Stimulated activated CD4-positive, alpha-beta T cell treated with anti-CD3 and anti-CD28 coated beads, Interleukin-1b, Interleukin-23, amount 100 ng/mL, for 24 hours (primary cell): ENCODE measurements around the gene SHB.
"Not testable (repeated sequence)": the region's sequence is repeated elsewhere in the genome, so short reads cannot be mapped to it uniquely, and the experiment has no call there.

ENCODE experiments used
- DNase-seq, 4 experiments: peaks; one replicate each; pipeline ENCODE4 v3.0.0-alpha.2; 2020; ENCODE audit warnings: low read depth in 4 of 4, low spot score in 1 of 4

SHB gene

DNA sequence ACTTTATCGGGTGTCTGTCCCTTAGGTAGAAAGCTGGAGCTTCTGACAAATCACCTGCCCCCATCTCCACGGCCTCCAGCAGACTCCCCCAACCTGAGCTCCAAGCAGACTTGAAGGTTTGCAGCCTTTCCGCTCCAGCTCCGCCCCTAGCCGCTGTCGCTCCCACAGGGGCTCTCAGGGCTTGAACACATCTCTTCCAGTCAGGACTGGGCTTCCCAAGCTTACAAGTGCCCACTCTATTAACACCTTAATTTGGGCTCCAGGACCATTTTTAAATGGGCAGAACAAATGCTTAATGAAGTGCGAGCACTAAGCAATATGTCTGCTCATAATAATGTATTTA lies 147.9 kb downstream of the SHB start:
- DNase-seq, result no peak

DNA sequence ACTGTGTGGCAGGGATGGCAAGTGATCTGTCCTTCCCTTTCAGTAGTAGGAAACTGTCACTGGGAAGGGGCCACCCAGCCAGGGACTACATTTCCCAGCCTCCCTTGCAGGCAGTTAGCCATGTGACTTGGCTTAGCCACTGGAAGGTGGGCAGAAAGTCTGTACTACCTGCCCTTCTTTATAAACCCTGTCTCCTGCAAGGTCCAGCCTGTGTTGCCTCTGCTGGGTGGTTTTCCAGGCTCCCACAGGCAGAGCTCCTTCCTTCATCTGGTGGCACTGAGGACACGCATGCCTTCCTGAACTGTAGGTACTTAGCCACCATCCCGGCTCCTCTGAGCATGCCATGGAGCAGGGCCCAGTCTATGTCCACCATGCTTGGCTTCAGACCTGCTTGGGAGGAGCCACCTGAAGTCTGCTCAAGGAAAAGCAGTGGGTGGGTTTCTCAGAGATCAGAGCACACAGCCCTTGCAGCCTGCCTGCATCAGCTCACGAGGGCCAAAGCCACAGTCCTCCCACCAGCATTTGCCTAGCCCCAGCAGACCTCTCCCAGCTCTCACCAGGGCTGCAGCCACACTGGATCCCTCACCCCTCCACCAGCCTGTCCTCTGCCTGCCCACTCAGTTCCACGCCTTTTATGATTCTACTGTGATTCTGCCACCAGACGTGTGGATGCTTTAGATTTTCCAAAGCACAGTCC lies 148.4 kb downstream of the SHB start:
- no peak for DNase-seq

DNA sequence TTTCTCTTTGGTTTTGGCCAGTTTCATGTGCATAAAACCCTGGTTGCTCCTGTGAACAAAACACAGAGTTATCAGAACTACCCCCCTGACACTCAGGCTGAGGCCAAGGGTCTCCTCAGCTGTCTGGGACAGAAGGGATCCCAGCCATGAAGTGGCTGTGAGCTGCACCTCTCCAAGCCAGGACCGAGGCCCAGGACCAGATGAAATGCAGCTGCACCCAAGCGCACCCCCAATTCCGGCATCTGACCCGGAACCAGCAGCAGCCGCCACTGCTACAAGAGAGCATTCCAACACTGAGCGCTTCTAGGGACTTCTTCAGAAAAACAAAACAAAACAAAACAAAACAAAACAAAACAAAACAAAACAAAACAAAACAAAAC lies 149.1 kb downstream of the SHB start:
- DNase-seq, result no peak

DNA sequence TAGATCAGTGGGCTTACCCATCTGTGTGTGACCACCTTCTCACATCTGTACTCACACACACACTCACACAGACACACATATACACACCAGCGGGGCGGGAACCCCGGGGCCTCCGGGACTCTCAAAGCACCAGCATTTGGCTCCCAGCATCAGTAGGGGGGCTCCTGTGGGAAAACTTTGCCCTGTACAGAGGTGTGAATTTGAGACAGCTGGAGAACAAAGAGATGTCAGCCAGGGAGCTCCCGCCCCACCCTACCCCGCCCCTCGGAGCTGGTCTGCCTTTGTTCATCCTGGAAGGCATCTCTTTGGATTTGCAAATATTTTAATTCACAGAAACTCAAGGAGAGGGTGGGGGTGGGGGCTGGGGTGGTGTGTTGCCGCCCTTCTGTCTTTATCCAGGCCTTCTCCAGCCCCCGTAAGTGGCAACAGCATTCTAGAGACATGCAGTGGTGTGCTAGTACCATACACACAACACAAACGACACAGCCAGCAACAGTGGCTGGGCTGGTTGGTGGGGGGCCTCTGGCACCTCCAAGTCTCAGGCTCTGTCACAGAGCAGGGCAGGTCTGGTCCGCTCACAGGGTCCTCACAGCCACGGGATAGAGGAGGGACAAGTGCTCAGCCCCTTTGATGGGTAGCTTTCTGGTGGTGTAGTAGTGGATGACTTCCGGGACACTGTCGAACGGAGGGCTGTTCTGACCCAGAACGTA lies 149.6 kb downstream of the SHB start:
- no peak for DNase-seq

DNA sequence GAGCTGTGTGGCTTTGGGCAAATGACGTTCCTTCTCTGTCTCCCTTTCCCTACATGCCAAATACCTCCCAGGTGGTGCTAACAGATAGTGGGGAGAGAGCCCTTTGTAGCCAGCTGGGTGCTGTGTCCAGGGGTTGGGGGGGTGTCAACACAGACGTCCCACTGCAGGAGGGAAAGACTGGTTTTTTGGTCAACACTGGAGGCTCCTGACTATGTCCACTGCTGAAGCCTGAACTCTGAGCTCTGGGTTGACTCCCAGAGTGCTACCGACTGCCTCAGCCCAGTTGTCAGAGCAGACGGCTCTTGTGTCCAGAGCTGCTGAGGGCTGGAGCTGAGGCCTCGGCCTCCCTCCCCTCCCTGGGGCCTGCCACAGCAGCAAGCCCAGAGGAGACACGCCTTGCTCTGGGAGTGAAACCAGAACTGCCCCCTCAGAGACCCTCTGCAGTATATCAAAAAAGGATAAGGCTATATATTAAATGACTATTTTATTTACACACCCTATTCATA lies 150.3 kb downstream of the SHB start:
- no peak for DNase-seq

DNA sequence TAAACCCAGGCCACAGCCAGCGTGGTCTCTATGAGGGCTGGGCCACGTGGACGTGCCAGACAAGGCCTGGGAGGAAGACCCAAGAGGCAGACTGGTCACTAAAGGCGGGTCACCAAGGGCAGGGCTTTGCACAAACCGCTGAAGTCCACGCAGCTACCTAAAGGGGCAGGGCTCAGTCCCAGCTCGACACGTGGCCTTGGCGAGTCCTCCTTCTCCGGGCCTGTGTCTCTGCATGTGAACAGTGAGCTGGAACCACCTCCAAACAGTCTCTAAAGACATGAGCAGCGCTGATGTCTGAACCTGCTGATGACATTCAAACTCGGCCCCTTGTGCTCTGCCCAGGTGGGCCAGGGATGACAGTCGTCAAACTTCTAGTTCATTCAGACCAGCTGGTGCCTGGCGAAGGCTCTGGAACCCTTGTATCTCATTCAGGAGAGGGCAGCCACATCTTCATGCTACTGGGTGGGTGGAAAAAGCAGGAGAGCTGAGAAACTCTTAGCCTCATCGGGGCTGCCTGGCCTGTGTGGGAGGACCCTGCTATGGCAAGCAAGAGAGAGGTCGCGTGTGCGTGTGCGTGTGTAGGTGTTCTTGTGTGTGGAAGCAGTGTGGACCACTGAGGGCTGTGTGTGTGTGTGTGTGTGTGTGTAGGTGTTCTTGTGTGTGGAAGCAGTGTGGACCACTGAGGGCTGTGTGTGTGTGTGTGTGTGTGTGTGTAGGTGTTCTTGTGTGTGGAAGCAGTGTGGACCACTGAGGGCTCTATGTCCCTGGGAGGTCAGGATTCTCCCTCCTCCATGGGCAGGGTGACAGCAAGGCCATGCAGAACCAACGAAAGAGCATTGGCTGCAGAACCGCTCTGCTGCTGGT lies 151.0 kb downstream of the SHB start:
- no peak for DNase-seq

DNA sequence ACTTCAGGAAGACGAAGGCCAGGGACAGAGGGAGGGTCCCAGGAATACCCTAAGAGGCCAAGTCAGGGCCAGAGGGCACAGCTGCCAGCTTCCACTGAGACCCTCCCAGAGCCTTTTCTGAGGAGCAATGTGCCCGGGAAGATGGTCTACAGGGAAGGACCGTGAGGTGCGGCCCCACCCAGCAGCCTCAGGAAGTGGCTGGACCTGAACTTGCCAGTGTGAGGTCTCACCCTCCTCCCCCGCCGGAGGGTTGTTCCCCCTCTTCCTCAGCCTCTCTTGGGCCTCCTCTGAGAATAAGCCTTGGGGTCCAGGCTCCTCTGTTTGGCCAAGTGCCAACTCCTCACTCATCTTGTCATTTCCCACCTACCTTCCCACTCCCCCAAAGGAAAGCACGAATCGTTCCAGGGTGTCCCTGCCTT lies 151.7 kb downstream of the SHB start:
- no peak for DNase-seq

DNA sequence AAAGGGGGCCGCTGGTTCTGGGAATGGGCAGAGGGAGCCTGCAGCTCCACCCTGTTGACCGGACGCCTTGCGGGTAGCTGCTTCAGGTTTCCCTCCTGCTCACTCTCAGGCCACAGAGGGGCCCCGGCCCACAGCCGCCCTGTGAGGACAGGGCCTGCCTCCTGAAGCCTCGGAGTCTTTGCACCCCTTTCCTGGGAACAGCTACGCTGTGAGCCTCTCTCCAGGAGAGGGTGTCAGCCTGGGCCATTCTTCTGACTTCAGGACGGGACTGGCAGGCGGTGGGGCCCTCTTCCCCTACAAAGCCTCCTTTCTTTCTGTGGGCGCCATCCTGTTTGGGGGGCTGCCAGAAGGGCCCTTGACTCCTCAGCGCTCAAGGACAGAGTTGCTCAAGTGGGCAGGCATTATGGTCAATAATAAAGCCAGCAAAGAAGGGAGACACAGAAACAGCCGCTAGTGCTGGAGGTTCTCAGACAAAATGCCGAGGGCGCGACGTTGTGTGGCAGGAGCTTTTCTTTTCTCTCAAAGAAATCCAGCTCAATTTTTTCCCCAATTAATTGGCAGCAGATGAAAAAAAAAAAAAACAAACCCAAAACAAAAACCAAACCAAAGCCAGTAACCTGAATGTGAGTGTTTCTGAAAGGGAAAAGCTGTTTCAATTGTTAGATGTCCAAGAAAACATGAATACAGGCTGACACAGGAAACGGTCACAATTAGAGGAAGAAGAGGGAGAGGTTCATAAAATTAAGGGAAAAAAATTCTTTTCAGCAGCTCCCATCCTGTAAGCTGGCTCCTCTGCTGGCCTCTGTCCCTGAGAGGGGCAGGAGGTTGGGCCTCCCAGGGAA lies 152.3 kb downstream of the SHB start:
- DNase-seq, result no peak

DNA sequence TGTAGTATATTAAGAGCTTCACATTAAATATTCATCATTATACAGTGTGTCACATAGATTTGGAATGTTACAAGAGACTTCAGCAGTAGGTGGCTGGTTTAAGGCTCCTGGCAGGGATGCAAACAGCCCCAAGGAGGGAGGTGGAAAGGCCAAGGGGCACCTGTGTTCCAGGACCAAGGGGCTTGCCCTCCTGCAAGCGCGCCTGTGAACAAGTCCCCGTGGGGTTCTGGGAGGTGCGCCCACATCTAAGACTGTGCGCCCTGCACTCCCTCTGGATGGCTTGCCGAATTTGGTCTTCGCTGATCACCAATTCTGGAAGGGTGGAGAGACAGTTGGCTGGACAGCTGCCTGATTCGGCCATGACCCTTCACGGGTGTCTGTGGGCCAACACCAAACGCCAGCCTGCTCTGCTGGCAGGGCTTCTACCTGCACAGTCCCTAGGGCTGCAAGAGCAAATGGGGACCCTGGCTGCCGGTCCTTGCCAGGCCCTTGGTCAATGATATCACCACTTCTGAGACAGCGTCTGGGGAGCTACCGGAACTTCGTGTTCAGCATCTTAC lies 153.0 kb downstream of the SHB start:
- no peak for DNase-seq

DNA sequence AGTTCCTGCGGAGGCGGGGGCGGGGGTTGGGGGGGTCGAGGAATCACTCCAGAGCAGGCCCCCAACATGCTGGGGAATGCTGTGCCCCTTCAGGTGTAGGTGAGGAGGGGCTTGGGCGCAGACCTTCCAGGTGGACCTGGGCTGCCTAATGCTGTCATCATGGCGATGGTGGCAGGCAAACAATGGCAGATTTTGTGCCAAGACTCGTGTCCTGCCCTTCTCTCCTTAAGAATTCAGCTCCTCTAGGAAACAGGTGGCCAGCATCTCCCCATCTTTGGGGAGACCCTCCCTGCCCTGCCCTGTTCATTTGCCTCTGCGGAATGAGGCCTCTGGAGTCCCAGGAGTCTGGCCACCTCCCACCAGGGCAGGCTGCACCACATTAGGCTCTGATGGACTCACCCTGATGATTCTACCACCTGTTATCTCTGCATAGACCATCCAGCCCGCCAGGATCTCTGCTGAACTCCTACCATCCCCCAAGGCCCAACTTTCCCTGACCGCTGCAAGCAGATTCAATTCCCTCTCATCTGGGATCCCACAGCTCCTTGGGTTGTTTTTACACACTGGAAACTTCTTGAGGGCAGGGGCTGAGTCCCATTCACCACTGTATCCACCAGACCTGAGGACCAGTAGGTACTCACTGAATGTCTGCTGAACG lies 154.2 kb downstream of the SHB start:
- no peak for DNase-seq

DNA sequence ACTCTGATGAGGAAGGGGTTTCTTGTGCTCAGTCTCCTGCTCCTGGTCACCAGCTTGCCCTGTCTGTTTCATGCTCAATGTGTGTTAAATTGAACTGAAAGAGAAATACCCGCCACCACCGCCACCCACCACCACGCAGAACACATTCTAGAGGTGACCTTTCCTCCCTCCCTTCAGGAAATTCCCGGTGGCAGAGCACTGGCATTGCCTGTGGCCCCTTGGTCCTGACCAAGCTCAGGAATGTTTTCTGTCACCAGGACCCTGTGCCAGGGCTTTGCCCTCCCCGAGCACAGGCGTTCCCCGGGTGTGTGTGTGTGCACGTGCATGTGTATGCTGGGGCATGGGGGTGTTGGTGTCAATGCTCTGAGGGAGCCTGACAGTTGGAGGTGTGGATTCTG lies 154.9 kb downstream of the SHB start:
- no peak for DNase-seq

DNA sequence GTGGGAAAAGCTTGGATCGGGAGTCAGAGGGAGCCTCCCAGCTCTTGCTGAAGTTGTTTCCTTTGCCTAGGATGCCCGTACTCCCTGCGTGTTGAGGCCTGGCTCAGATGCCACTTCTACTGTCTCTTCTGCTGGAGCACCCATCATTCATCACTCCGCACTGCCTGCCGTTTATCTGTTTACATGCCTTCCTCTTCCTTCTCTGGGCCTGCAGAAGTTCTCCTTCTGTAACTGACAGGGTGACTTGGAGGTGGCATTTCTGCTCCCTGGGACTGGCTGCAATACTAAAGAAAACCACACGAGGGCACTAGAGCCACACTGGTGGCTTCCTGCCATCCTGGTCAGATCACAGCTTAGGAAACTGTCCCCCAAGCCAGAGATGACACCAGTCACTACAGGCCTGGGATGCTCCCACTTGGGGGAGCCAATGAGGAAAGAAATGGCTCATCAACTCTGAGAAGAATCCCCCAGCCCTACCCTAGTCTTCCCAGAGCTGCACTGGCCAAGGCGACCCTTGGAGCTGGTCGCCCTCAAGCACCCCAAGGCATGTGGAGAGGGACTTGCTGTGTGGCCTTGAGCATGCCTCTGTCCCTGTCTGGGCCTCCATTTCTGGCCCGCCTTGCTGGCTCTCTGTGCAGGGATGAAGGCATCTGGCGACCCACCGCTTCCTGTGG lies 155.4 kb downstream of the SHB start:
- DNase-seq, result peak; percentile 67 to 79 (median 71)

DNA sequence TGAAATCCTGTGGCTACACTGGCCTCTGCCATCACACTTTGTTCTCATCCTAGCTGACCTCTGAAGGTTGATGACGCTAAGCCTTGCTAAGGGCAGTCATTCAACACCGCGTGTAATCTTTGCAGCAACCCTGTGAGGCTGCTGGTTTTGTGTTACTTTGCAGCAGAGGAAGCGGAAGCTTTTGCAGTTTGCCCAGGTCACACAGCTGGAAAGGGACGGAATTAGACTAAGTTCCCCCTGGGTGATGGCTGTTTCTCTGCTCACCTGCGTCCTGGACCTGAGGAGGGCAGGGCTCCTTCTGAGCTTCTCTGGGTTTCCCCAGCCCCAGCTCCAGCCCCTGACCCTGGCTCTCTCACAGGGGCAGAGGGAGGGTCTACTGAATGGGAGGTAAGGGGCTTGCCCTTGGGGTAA lies 157.8 kb downstream of the SHB start:
- no peak for DNase-seq

DNA sequence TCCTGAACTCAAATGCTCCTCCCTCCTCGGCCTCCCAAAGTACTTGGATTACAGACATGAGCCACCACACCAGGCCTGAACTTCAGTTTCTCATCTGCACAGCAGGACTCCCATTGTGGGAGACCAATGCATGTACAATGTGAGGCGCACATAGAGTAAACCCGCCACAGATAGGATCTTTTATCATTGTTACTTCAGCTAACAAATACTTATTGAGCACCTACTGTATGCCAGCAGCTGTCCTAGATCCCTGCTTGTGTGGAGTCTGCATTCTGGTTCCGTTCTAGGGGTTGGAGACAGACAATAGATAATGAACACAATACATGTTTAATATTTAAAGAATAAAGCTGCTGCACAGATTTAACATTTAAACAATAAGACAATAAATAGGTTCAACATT lies 158.8 kb downstream of the SHB start:
- DNase-seq, result no peak

DNA sequence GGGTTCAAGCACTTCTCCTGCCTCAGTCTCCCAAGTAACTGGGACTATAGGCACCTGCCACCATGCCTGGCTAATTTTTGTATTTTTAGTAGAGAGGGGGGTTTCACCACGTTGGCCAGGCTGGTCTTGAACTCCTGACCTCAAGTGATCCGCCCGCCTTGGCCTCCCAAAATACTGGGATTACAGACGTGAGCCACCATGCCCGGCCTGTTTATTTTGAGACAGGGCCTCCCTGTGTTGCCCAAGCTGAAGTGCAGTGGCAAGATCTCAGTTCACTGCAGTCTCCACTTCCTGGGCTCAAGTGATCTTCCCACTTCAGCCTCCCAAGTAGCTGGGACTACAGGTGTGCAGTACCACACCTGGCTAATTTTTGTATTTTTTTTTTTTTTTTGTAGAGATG lies 159.2 kb downstream of the SHB start:
- DNase-seq, result not testable (repeated sequence)

DNA sequence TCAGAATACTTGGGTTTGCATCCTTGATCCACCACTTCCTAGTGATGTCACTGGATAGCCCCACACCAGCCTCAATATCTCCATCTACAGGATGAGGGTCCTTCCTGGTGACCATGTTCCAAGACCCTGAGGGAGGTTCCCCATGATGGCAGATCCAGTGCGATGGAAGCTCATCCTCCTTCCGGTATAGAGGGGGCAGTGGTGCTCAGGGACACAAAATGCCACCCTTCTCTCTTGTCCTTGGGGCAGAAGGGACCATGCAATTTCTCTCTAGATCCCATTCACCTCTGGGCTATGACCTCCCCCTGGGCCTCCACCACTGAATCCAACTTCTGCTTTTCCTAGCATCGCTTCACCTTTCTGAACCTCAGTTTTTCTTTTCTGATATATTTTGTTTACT lies 159.7 kb downstream of the SHB start:
- no peak for DNase-seq

DNA sequence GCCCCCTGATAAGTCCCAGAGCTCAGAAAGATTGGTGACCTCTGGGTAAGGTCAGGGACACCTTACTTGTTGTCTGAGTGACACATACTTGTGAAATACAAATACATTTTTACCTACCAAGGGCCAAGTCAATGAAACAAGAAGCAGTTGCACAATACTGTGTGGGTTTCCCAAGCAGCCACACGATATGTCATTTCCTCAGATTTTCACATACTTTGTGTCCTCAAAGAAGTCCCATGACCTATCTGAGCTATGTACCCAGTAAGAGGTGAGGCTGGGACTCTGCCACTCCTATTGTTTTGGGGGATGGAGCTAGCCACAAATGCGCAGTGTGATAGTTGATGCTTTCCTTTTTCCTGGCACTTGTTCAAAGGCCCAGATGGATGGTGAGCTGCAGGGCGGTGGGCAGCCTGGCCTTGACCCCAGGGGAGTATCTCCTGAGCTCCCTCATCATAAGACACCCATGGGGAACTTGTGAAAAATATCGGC lies 160.3 kb downstream of the SHB start:
- no peak for DNase-seq

DNA sequence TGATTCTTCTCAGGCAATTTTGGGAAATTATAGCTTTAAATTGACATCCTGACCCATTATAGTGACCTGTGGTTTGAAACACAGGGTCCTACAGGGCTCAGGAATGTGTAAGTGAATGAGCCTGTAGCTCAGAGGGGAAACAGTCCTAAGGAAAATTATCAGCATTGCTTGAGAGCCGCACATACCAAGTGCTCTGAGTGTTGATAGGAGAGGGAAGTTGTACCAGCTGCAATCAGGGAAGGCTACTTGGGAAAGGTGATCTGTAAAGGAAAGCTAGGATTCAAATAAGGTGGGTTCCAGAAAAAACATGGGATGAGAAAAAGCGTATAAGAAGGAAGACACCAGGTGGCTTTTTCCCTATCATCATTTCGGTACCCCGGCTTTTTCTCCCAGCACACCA lies 160.7 kb downstream of the SHB start:
- no peak for DNase-seq
